Skeletal muscle satellite cell (primary cell): ENCODE data around the gene CIT.
A peak's percentile ranks its signal among the peaks of the same experiment; 100 is the strongest.

Source experiments
- H3K27me3 ChIP-seq: 2 replicates; pipeline ENCODE4 v1.7.0; 2013; ENCODE audit warnings: low read length; ENCODE audit not compliant: control insufficient read depth, insufficient read depth
- H3K36me3 ChIP-seq: 2 replicates; pipeline ENCODE4 v1.7.0; 2013; ENCODE audit warnings: mild to moderate bottlenecking, control low read depth, low read length; ENCODE audit not compliant: insufficient read depth
- H3K4me1 ChIP-seq: 2 replicates; pipeline ENCODE4 v1.7.0; 2013; ENCODE audit warnings: low read length; ENCODE audit not compliant: control insufficient read depth, insufficient read depth
- H3K4me2 ChIP-seq: 2 replicates; pipeline ENCODE4 v1.7.0; 2013; ENCODE audit warnings: mild to moderate bottlenecking, low read length
- H3K4me3 ChIP-seq: 2 replicates; pipeline ENCODE4 v1.7.0; 2013; ENCODE audit warnings: low read length
- H3K9ac ChIP-seq: 2 replicates; pipeline ENCODE4 v1.7.0; 2013; ENCODE audit warnings: mild to moderate bottlenecking, low read depth, low read length, moderate library complexity
- H3K9me3 ChIP-seq: replicated peaks from 2 replicates; pipeline ENCODE4 v1.7.0; 2013; ENCODE audit warnings: mild to moderate bottlenecking, control low read depth, low read length

CIT gene

DNA sequence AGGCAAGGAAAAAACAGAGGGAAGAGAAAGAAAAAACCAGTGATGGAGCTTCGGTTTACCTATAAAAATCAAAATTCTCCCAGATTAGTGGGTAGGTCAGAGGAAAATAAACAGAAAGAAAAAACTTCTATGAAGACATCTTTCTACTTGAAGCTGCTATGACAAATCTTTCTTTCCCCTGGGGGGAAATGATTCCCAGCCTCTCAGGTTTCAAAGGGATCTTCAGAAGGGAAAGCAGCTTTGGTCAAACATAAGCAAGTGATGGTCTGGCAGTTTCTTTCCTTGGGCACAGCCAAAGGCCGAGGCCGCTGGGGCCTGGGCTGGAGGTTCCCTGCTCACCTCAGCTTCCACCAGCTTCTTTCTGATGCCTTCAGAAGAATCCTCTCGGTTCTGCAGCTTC, 104.7 kb downstream of the CIT start:
- Histone ChIP-seq H3K4me2 (no peak overlapping the region), H3K9ac (no peak overlapping the region), H3K36me3 (peaks cover 28% of the 10 kb centered on the region), H3K4me3 (no peak overlapping the region), H3K27me3 (no peaks in the 10 kb centered on the region), H3K4me1 (peaks cover 11% of the 10 kb centered on the region), H3K9me3 (no peaks in the 10 kb centered on the region)

GRCh38 chr12:119770146-119770545, 107.0 kb downstream of the CIT start:
- Histone ChIP-seq H3K4me1 (peaks cover 11% of the 10 kb centered on the region), H3K27me3 (no peaks in the 10 kb centered on the region), H3K9ac (no peak overlapping the region), H3K4me2 (peak overlapping the region; percentile 47), H3K4me3 (peak overlapping the region; percentile 42), H3K9me3 (no peaks in the 10 kb centered on the region), H3K36me3 (peaks cover 28% of the 10 kb centered on the region)

GRCh38 chr12:119762619-119763018, 114.5 kb downstream of the CIT start:
- peaks cover 38% of the 10 kb centered on the region for H3K36me3 ChIP-seq
- no peaks in the 10 kb centered on the region for H3K27me3 ChIP-seq
- no peak overlapping the region for H3K4me3 ChIP-seq
- H3K9me3 ChIP-seq = no peaks in the 10 kb centered on the region
- no peaks in the 10 kb centered on the region for H3K4me1 ChIP-seq
- H3K9ac ChIP-seq = no peak overlapping the region
- no peak overlapping the region for H3K4me2 ChIP-seq

DNA sequence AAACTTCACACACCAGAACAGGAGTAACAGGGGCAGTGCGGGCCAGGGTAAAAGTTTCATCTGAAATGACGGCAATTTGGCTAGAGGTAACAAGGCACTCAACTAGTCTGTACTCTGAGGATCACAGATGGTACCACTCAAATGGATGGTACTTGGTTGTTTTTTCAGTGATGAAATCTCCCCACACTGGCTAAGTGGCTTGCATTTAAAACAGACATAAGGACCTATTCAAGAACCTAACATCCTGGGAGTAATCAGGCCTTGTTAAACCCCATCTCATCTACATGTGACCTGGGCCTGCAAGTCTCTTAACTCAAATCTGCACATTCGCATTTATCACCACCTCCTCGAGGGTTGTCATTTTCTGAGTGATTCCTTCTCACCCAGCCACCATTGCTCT, 118.4 kb downstream of the CIT start:
- H3K36me3 ChIP-seq = peaks cover 44% of the 10 kb centered on the region

GRCh38 chr12:119758234-119758633, 118.9 kb downstream of the CIT start:
- H3K4me3 ChIP-seq = no peak overlapping the region
- H3K9ac ChIP-seq = no peak overlapping the region
- peaks cover 42% of the 10 kb centered on the region for H3K36me3 ChIP-seq
- H3K4me2 ChIP-seq = no peak overlapping the region
- H3K27me3 ChIP-seq = no peaks in the 10 kb centered on the region
- H3K4me1 ChIP-seq = no peaks in the 10 kb centered on the region
- H3K9me3 ChIP-seq = no peaks in the 10 kb centered on the region

More for the DNA sequence above, 118.4 kb downstream of the CIT start:
- H3K4me1 ChIP-seq = no peaks in the 10 kb centered on the region
- H3K4me2 ChIP-seq = no peak overlapping the region
- no peak overlapping the region for H3K9ac ChIP-seq
- no peaks in the 10 kb centered on the region for H3K27me3 ChIP-seq
- H3K4me3 ChIP-seq = no peak overlapping the region
- H3K9me3 ChIP-seq = no peaks in the 10 kb centered on the region

DNA sequence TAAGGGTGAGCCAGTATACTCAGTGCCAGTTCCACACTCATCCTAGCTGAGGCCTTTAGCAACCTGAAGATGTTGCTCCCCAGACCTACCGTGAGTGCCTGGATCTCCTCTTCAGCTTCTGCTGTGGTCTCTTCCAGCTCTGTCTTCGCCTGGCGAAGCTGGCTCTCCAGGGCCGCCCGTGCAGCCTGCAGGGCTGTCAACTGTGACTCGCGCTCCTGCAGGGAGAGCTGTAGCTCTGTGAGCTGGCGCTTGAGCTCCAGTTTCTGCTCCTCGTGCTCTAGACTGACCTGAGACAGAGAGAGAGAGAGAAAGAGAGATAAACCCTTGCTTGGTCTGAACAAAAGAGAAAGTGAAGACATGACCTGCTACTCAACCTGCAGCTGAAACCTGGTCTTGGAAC, 125.2 kb downstream of the CIT start:
- no peak overlapping the region for H3K4me3 ChIP-seq
- H3K36me3 ChIP-seq = peaks cover 23% of the 10 kb centered on the region

DNA sequence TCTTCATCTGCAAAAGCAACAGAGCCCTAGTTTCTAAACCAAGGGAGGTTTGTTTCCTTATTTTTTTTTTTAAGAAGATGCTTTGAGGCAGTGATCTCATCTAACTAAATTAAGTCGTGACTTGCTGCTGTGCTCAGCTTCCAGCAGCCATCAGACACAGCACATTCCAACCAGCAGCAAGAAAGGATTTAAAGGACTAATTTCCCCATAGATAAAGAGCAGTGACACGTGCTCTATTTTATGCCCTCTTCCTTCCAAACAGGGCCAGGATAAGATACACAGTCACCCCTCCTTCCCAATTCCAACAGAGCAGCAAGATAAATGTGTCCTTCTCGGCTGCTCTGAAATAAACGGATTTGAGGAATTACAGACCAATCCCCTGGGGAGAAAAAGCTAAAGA, 127.5 kb downstream of the CIT start:
- Histone ChIP-seq H3K4me1 (no peaks in the 10 kb centered on the region), H3K27me3 (no peaks in the 10 kb centered on the region), H3K9me3 (peaks cover 5% of the 10 kb centered on the region), H3K36me3 (peaks cover 31% of the 10 kb centered on the region), H3K9ac (no peak overlapping the region), H3K4me2 (no peak overlapping the region), H3K4me3 (no peak overlapping the region)

More for the DNA sequence above, 125.2 kb downstream of the CIT start:
- H3K4me1 ChIP-seq = no peaks in the 10 kb centered on the region
- no peaks in the 10 kb centered on the region for H3K9me3 ChIP-seq
- H3K4me2 ChIP-seq = no peak overlapping the region
- H3K27me3 ChIP-seq = no peaks in the 10 kb centered on the region
- H3K9ac ChIP-seq = no peak overlapping the region

DNA sequence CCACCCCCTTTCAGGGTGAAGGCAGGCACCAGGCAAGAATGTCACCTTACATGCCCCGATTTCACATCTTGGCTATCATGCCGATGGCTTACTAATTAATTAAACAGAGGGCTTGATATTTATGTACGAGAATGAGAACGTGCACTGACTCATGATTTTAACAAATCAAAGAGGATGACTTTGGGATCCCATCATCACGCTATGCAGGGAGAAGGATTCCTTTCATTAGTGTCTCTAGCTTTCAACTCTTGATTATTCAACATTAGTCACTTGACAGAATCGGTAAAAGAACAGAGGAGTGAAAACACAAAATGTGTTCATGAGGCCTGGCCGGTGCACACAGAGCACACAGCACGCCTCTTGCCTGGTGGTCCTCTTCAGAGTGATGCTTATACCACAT, 128.6 kb downstream of the CIT start:
- no peaks in the 10 kb centered on the region for H3K4me1 ChIP-seq
- no peak overlapping the region for H3K4me2 ChIP-seq
- peaks cover 24% of the 10 kb centered on the region for H3K36me3 ChIP-seq
- no peak overlapping the region for H3K4me3 ChIP-seq
- H3K9me3 ChIP-seq = peaks cover 6% of the 10 kb centered on the region
- no peaks in the 10 kb centered on the region for H3K27me3 ChIP-seq
- H3K9ac ChIP-seq = no peak overlapping the region

- peaks cover 25% of the 10 kb centered on the region for H3K36me3 ChIP-seq
- H3K9ac ChIP-seq = no peak overlapping the region
- no peaks in the 10 kb centered on the region for H3K4me1 ChIP-seq
- H3K9me3 ChIP-seq = peaks cover 6% of the 10 kb centered on the region
- no peak overlapping the region for H3K4me2 ChIP-seq
- no peaks in the 10 kb centered on the region for H3K27me3 ChIP-seq
- H3K4me3 ChIP-seq = no peak overlapping the region
Observed at GRCh38 chr12:119746169-119746568, 131.0 kb downstream of the CIT start.

DNA sequence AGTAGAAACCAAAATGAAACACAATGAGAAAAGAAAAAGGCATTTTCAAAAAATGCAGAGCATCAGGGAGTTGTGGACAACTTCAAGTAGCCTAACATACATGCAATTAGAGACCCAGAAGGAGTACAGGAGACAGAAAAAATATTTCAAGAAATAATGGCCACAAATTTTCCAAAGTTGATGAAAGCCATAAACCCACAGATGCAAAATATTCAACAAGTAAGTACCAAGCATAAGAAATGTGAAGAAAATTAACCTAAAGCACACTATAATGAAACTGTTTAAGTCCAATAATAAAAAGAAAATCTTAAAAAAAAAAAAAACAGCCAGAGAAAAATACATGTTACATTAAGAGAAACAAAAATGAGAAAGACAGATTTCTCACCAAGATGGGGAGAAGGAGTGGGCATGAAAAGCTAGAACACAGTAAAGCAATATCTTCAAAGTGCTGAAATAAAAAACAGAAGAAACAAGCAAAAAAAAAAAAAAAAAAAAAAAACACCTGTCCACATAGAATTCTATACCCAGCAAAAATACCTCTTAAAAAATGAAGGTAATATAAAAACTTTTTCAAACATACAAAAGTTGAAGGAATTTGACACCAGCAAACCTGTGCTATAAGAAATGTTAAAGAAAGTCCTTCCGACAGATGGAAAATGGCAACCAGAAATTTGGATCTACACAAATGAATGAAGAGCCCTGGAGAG, 132.1 kb downstream of the CIT start:
- Histone ChIP-seq H3K36me3 (peaks cover 27% of the 10 kb centered on the region), H3K4me2 (no peak overlapping the region), H3K4me1 (no peaks in the 10 kb centered on the region), H3K9ac (no peak overlapping the region), H3K27me3 (no peaks in the 10 kb centered on the region), H3K4me3 (no peak overlapping the region), H3K9me3 (peaks cover 6% of the 10 kb centered on the region)

GRCh38 chr12:119742700-119743099, 134.4 kb downstream of the CIT start:
- Histone ChIP-seq H3K36me3 (peaks cover 18% of the 10 kb centered on the region), H3K9me3 (peaks cover 6% of the 10 kb centered on the region), H3K9ac (no peak overlapping the region), H3K4me1 (no peaks in the 10 kb centered on the region), H3K4me3 (no peak overlapping the region), H3K27me3 (no peaks in the 10 kb centered on the region), H3K4me2 (no peak overlapping the region)

GRCh38 chr12:119740830-119741229, 136.3 kb downstream of the CIT start:
- H3K4me1 ChIP-seq = no peaks in the 10 kb centered on the region
- H3K36me3 ChIP-seq = peaks cover 11% of the 10 kb centered on the region
- H3K27me3 ChIP-seq = no peaks in the 10 kb centered on the region
- H3K9ac ChIP-seq = no peak overlapping the region
- H3K4me3 ChIP-seq = no peak overlapping the region
- no peak overlapping the region for H3K4me2 ChIP-seq
- peaks cover 6% of the 10 kb centered on the region for H3K9me3 ChIP-seq
